Stimulated activated CD8-positive, alpha-beta memory T cell treated with anti-CD3 and anti-CD28 coated beads, Interleukin-15, amount 100 ng/mL, for 1 hour (primary cell): Measurements from ENCODE around the gene ARHGEF18.
"Not testable (repeated sequence)": the region's sequence is repeated elsewhere in the genome, so short reads cannot be mapped to it uniquely, and the experiment has no call there.

Source experiments
- DNase-seq: peaks from one replicate; pipeline ENCODE4 v3.0.0-alpha.2; 2020; ENCODE audit warnings: low read depth

The ARHGEF18 gene

GRCh38 chr19:7348587-7349230 lies at the start of gene ARHGEF18:
Gene ARHGEF18, plus strand, starts transcription at chr19:7348937. Its CDS starts 13,954 bp downstream, at chr19:7362891.
- no peak for DNase-seq

- no peak for DNase-seq
Observed at GRCh38 chr19:7301525-7301924, 47.2 kb upstream of the ARHGEF18 start.

- DNase-seq, result no peak
Observed at GRCh38 chr19:7303470-7303869, 45.3 kb upstream of the ARHGEF18 start.

- no peak for DNase-seq
Observed at GRCh38 chr19:7304200-7304599, 44.5 kb upstream of the ARHGEF18 start.

- no peak for DNase-seq
Observed at GRCh38 chr19:7307590-7308218, 41.0 kb upstream of the ARHGEF18 start.

- DNase-seq, result not testable (repeated sequence)
Observed at GRCh38 chr19:7308327-7308726, 40.4 kb upstream of the ARHGEF18 start.

- DNase-seq, result no peak
Observed at GRCh38 chr19:7311911-7312310, 36.8 kb upstream of the ARHGEF18 start.

- DNase-seq, result no peak
Observed at GRCh38 chr19:7312816-7313215, 35.9 kb upstream of the ARHGEF18 start.

GRCh38 chr19:7318176-7318575 lies 30.6 kb upstream of the ARHGEF18 start:
- no peak for DNase-seq

GRCh38 chr19:7326105-7326877 lies 22.4 kb upstream of the ARHGEF18 start:
- DNase-seq, result no peak

- DNase-seq, result no peak
Observed at GRCh38 chr19:7327802-7328201, 20.9 kb upstream of the ARHGEF18 start.

GRCh38 chr19:7328647-7329046 lies 20.1 kb upstream of the ARHGEF18 start:
- no peak for DNase-seq

GRCh38 chr19:7331446-7331845 lies 17.3 kb upstream of the ARHGEF18 start:
- no peak for DNase-seq

- DNase-seq, result no peak
Observed at GRCh38 chr19:7333198-7334118, 15.3 kb upstream of the ARHGEF18 start.

DNA sequence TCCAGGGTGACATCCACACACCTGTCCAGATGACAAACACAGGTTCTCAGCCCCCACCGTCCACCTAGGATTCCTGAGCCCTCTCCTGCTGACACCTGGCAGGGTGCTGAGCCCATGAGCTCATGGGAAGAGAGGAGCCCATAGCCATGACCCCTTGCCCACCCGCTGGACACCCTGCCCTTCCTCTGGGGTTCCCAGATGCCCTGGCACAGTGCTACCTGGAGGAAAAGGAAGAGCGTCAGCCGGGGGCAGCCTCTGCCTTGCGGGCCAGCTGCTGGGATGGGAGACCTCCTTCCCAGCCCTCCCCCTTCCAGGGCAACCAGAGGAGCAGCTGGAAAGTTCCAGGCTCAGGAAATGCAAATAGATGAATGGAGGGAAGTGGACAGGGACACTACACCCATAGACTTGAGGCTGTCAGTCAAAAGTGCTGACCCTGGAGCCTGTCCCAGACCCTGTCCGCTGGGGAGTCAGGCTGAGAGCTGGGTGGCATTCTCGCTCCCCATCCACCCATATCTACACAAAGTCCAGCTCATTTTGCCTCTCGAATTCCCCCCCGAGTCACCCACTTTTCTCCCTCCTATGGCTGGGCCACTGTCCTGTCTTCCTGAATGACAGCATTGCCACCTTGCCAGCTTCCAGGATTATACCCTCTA lies 12.3 kb upstream of the ARHGEF18 start:
- no peak for DNase-seq

DNA sequence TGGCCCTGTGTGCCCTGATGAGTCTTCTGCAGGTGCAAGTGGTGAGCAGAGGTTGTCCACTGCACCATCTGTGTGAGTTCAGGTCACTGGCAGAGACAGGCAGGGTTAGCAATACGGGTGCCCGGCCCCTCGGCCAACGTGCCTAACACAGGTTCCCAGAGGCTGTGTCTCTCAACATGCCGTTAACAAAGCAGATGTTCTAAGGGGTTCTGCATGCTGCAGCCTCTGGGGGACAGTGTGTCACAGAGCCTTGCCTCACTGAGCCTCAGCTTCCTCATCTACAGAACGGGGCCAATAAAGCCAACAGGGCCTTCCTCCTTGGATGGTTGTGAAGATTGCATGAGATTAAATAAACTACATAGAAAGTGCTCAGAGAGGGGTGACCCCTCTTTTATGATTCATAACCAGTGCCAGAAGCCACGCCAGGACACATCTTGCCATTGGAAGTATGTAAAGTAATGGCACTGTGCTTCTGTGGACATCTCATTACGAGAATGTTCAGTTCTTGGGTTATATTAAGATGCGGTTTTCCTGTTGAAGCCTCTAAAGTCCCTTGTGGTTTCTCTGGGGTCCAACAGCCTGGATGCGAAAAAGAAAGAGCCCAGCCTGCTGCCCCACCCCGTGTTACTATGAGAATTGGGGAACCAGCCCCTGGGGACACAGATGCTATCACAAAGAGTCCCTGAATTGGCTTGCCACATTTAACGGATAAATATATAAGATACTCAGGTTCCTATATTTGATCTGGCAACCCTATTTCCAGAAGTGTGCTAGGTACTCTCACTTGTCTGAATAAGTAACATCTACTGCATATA lies 11.2 kb upstream of the ARHGEF18 start:
- DNase-seq, result no peak

- DNase-seq, result peak; percentile 83
Observed at GRCh38 chr19:7340959-7341837, 7.5 kb upstream of the ARHGEF18 start.

DNA sequence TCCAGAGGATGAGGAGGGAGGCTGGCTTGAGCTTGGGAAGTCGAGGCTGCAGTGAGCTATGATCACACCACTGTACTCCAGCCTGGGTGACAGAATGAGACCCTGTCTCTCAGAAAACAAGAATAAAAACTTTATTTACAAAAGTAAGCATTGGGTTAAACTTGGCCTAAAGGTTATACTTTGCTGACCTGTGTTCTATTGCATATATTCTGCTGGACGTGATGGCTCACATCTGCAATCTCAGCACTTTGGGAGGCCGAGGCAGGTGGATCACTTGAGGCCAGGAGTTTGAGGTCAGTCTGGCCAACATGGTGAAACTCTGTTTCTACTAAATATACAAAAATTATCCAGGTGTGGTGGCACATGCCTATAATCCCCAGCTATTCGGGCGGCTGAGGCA lies 6.6 kb upstream of the ARHGEF18 start:
- DNase-seq, result no peak

- no peak for DNase-seq
Observed at GRCh38 chr19:7346488-7346971, 2.2 kb upstream of the ARHGEF18 start.
